Measurements from ENCODE around the gene GCK.

GCK gene

DNA sequence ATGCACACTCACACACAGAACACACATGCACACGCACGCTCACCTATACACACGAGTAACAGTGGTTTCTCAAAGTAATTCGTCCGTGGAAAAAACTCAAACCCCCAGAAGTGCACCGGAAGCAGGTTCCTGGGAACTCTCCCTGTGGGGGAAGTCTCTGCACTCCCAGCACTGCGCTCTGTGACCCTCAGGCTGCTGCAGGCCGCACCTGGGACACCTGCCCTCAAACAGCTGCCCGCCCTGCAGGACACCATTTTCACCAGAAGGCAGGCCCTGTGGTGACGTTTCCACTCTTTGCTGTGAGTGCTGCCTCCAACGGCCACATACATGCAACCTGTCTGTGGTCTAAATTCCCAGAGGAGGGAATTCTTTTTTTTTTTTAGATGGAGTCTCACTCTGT, 32.8 kb upstream of the GCK start:
- Histone ChIP-seq H2BK15ac (ENCODE audit: low read length) (no peak overlapping the region), H2BK5ac (ENCODE audit: low read length) (no peak overlapping the region), H3K27ac (replicated peaks; ENCODE audit: low read length) (no peak overlapping the region), H2BK12ac (ENCODE audit: low read length) (no peak overlapping the region), H3K79me1 (ENCODE audit: low read depth, low read length) (peaks cover 4% of the 10 kb centered on the region), H2BK120ac (ENCODE audit: low read depth, low read length) (no peak overlapping the region), H3K4ac (ENCODE audit: low read length) (no peak overlapping the region), H3K27me3 (ENCODE audit: control insufficient read depth in 3 of 3, insufficient read depth in 3 of 3, low read depth in 1 of 3, low read length in 3 of 3) (peaks cover 0 to 27% (median 0%) of the 10 kb centered on the region in 3 experiments), H2AFZ (ENCODE audit: low read length) (no peak overlapping the region), H4K91ac (ENCODE audit: low read depth, low read length, poor library complexity) (no peak overlapping the region), H2AK5ac (ENCODE audit: low read depth, low read length) (no peak overlapping the region), H3K23ac (ENCODE audit: low read depth, low read length, poor library complexity) (peak overlapping the region; percentile 25), H4K8ac (ENCODE audit: low read depth, low read length) (peak overlapping the region; percentile 56), H3K9ac (ENCODE audit: low read depth, low read length, poor library complexity) (no peak overlapping the region), H3K14ac (ENCODE audit: low read length) (peak overlapping the region; percentile 47), H3K4me3 (ENCODE audit: low read length in 2 of 2) (no peak overlapping the region), H3K4me1 (ENCODE audit: control insufficient read depth in 2 of 2, insufficient read depth in 1 of 2, low read depth in 1 of 2, low read length in 2 of 2) (peaks cover 17 to 28% of the 10 kb centered on the region in 2 donors), H3K18ac (ENCODE audit: low read length) (peak overlapping the region; percentile 38), H3K4me2 (ENCODE audit: insufficient read depth, low read length, poor library complexity, severe bottlenecking) (no peak overlapping the region), H3K9me3 (replicated peaks in 1 of 2; ENCODE audit: control insufficient read depth in 2 of 2, insufficient read depth in 1 of 2, low read depth in 1 of 2, low read length in 2 of 2) (peaks cover 4 to 9% of the 10 kb centered on the region in 2 donors), H3K36me3 (replicated peaks in 1 of 2; ENCODE audit: control insufficient read depth in 2 of 2, insufficient read depth in 2 of 2, low read length in 2 of 2) (no peaks in the 10 kb centered on the region)
- WGBS, 2 donors (ENCODE audit: extremely low coverage in 2 of 2, insufficient read length in 2 of 2, insufficient replicate concordance in 1 of 2), result no CpG with 5 or more reads among the region's 11 CpGs
- DNase-seq (ENCODE audit: low spot score), result no peak

DNA sequence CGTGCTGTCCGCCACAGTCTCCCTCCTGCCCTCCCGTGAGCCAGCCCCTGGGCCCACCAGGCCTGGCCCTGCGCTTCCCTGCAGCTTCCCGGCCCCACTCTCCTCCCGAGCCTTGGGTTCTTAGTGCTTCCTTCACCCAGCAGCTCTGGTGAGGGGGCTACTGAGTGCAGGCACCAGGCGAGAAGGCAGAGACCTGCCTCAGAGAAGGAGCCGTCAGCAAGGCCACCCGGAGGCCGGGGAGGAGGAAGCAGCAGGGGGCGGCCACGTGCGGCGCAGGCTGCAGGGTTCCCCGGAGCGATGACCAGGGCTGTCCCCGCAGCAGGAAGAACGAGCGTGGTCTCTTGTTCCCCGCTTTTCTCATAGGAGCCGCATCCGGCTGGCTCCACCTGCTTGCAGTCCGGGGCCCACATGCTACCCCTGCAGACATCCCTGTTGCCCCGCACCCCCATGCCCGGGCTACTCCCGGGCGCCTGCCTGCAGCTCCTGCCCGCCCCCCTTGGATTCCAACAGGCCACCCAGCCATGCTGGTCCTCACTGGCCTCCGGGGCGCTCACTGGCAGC, 32.1 kb upstream of the GCK start:
- H3K9me3 ChIP-seq (replicated peaks in 1 of 2; ENCODE audit: control insufficient read depth in 2 of 2, insufficient read depth in 1 of 2, low read depth in 1 of 2, low read length in 2 of 2), result peaks cover 4 to 9% of the 10 kb centered on the region in 2 donors
- DNase-seq (ENCODE audit: low spot score), result no peak
- H2AFZ ChIP-seq (ENCODE audit: low read length), result peak overlapping the region; percentile 82
- H3K23ac ChIP-seq (ENCODE audit: low read depth, low read length, poor library complexity), result peak overlapping the region; percentile 65
- H2AK5ac ChIP-seq (ENCODE audit: low read depth, low read length), result peak overlapping the region; percentile 88
- peak overlapping the region; percentile 55 for H2BK15ac ChIP-seq (ENCODE audit: low read length)
- H3K4me2 ChIP-seq (ENCODE audit: insufficient read depth, low read length, poor library complexity, severe bottlenecking), result no peak overlapping the region
- H4K91ac ChIP-seq (ENCODE audit: low read depth, low read length, poor library complexity), result no peak overlapping the region
- peak overlapping the region; percentile 61 for H2BK120ac ChIP-seq (ENCODE audit: low read depth, low read length)
- peaks cover 0 to 25% (median 0%) of the 10 kb centered on the region in 3 experiments for H3K27me3 ChIP-seq (ENCODE audit: control insufficient read depth in 3 of 3, insufficient read depth in 3 of 3, low read depth in 1 of 3, low read length in 3 of 3)
- peaks cover 21 to 28% of the 10 kb centered on the region in 2 donors for H3K4me1 ChIP-seq (ENCODE audit: control insufficient read depth in 2 of 2, insufficient read depth in 1 of 2, low read depth in 1 of 2, low read length in 2 of 2)
- peak overlapping the region; percentile 4 for H2BK12ac ChIP-seq (ENCODE audit: low read length)
- no peak overlapping the region for H3K14ac ChIP-seq (ENCODE audit: low read length)
- no peak overlapping the region for H3K27ac ChIP-seq (replicated peaks; ENCODE audit: low read length)
- peak overlapping the region; percentile 75 for H2BK5ac ChIP-seq (ENCODE audit: low read length)
- peak overlapping the region; percentile 83 for H3K18ac ChIP-seq (ENCODE audit: low read length)
- H3K36me3 ChIP-seq (replicated peaks in 1 of 2; ENCODE audit: control insufficient read depth in 2 of 2, insufficient read depth in 2 of 2, low read length in 2 of 2), result no peaks in the 10 kb centered on the region
- H3K79me1 ChIP-seq (ENCODE audit: low read depth, low read length), result peaks cover 4% of the 10 kb centered on the region
- no peak overlapping the region for H3K4me3 ChIP-seq (ENCODE audit: low read length in 2 of 2)
- no CpG with 5 or more reads among the region's 30 CpGs for WGBS, 2 donors (ENCODE audit: extremely low coverage in 2 of 2, insufficient read length in 2 of 2, insufficient replicate concordance in 1 of 2)
- H4K8ac ChIP-seq (ENCODE audit: low read depth, low read length), result no peak overlapping the region
- peak overlapping the region; percentile 66 for H3K4ac ChIP-seq (ENCODE audit: low read length)
- no peak overlapping the region for H3K9ac ChIP-seq (ENCODE audit: low read depth, low read length, poor library complexity)

DNA sequence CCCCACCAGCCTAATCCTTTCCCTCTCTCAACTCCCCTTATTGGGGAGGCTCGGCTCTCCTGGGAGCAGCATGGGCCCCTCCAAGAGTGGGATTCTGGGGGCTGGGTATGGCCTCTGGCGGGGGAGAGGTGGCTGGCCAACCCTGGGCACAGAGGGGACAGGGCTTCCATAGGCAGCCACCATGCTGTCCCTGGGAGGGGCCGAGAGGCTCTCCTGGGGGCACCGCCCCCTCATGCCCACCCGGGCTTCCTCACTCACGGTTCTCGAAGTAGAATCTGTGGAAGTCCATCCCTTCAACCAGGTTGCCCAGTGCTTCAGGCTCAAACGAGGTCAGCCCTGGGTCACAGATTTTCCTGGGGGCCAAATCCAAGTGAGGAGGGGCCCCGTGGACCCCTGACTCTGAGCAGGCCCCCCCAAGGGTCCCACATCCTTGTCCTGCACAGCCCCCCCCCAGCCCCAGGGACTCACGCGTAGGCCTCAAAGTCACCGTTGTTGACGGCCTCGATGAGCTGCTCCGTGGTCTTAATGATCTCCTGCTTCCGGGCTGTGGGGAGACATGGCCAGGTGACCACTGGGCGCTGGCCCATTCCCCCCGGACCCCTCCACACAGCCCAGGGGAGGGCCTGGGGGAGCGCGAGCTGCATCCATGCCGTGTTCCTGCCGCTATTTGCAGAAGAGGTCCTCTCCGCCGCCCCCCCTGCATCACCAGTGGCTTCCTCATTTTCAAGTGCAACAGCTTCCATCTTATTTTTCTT, 31.3 kb upstream of the GCK start:
- H3K27me3 ChIP-seq (ENCODE audit: control insufficient read depth in 3 of 3, insufficient read depth in 3 of 3, low read depth in 1 of 3, low read length in 3 of 3), result peaks cover 0 to 17% (median 0%) of the 10 kb centered on the region in 3 experiments
- peaks cover 4% of the 10 kb centered on the region for H3K79me1 ChIP-seq (ENCODE audit: low read depth, low read length)
- no peaks in the 10 kb centered on the region for H3K36me3 ChIP-seq (replicated peaks in 1 of 2; ENCODE audit: control insufficient read depth in 2 of 2, insufficient read depth in 2 of 2, low read length in 2 of 2)
- peak overlapping the region; percentile 41 for H2BK12ac ChIP-seq (ENCODE audit: low read length)
- peaks cover 21 to 28% of the 10 kb centered on the region in 2 donors for H3K4me1 ChIP-seq (ENCODE audit: control insufficient read depth in 2 of 2, insufficient read depth in 1 of 2, low read depth in 1 of 2, low read length in 2 of 2)
- no peak overlapping the region for H3K4me2 ChIP-seq (ENCODE audit: insufficient read depth, low read length, poor library complexity, severe bottlenecking)
- H2AK5ac ChIP-seq (ENCODE audit: low read depth, low read length), result peak overlapping the region; percentile 82
- no peak overlapping the region for H4K8ac ChIP-seq (ENCODE audit: low read depth, low read length)
- peak overlapping the region; percentile 61 for H2BK120ac ChIP-seq (ENCODE audit: low read depth, low read length)
- no peak overlapping the region for H3K27ac ChIP-seq (replicated peaks; ENCODE audit: low read length)
- DNase-seq (ENCODE audit: low spot score), result no peak
- H2BK5ac ChIP-seq (ENCODE audit: low read length), result no peak overlapping the region
- H2AFZ ChIP-seq (ENCODE audit: low read length), result peak overlapping the region; percentile 82
- WGBS, 2 donors (ENCODE audit: extremely low coverage in 2 of 2, insufficient read length in 2 of 2, insufficient replicate concordance in 1 of 2), result no CpG with 5 or more reads among the region's 24 CpGs
- peak overlapping the region; percentile 48 for H3K18ac ChIP-seq (ENCODE audit: low read length)
- H3K23ac ChIP-seq (ENCODE audit: low read depth, low read length, poor library complexity), result no peak overlapping the region
- no peak overlapping the region for H4K91ac ChIP-seq (ENCODE audit: low read depth, low read length, poor library complexity)
- no peak overlapping the region for H3K4me3 ChIP-seq (ENCODE audit: low read length in 2 of 2)
- H3K14ac ChIP-seq (ENCODE audit: low read length), result no peak overlapping the region
- peaks cover 4 to 9% of the 10 kb centered on the region in 2 donors for H3K9me3 ChIP-seq (replicated peaks in 1 of 2; ENCODE audit: control insufficient read depth in 2 of 2, insufficient read depth in 1 of 2, low read depth in 1 of 2, low read length in 2 of 2)
- H3K4ac ChIP-seq (ENCODE audit: low read length), result no peak overlapping the region
- peak overlapping the region; percentile 55 for H2BK15ac ChIP-seq (ENCODE audit: low read length)
- no peak overlapping the region for H3K9ac ChIP-seq (ENCODE audit: low read depth, low read length, poor library complexity)

DNA sequence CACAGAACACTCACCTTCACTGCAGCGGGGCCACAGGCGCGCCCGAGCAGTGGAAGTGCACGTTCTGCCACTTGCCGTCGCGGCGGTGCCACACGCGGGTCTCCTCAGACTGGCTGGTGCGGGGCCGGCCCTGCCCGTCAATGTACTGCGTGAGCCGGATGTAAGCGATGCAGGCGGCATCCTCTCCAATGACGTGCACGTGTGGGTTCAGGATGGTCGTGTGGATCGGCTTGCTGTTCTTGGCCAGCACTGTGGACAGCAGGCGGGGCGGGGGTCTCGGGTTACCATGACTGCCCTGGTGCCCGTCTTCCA, 30.8 kb upstream of the GCK start:
- no peak overlapping the region for H4K8ac ChIP-seq (ENCODE audit: low read depth, low read length)
- peak overlapping the region; percentile 75 for H3K18ac ChIP-seq (ENCODE audit: low read length)
- no peak overlapping the region for H3K9ac ChIP-seq (ENCODE audit: low read depth, low read length, poor library complexity)
- no peaks in the 10 kb centered on the region for H3K36me3 ChIP-seq (replicated peaks in 1 of 2; ENCODE audit: control insufficient read depth in 2 of 2, insufficient read depth in 2 of 2, low read length in 2 of 2)
- H2AK5ac ChIP-seq (ENCODE audit: low read depth, low read length), result peak overlapping the region; percentile 82
- H3K9me3 ChIP-seq (replicated peaks in 1 of 2; ENCODE audit: control insufficient read depth in 2 of 2, insufficient read depth in 1 of 2, low read depth in 1 of 2, low read length in 2 of 2), result peaks cover 4 to 9% of the 10 kb centered on the region in 2 donors
- H2BK5ac ChIP-seq (ENCODE audit: low read length), result no peak overlapping the region
- H2BK12ac ChIP-seq (ENCODE audit: low read length), result peak overlapping the region; percentile 41
- H2BK15ac ChIP-seq (ENCODE audit: low read length), result peak overlapping the region; percentile 55
- H2AFZ ChIP-seq (ENCODE audit: low read length), result no peak overlapping the region
- H3K14ac ChIP-seq (ENCODE audit: low read length), result peak overlapping the region; percentile 75
- no peak overlapping the region for H4K91ac ChIP-seq (ENCODE audit: low read depth, low read length, poor library complexity)
- H2BK120ac ChIP-seq (ENCODE audit: low read depth, low read length), result no peak overlapping the region
- H3K4ac ChIP-seq (ENCODE audit: low read length), result no peak overlapping the region
- DNase-seq (ENCODE audit: low spot score), result no peak
- peak overlapping the region in 1 of 2 donors; percentile 61 for H3K4me3 ChIP-seq (ENCODE audit: low read length in 2 of 2)
- H3K4me1 ChIP-seq (ENCODE audit: control insufficient read depth in 2 of 2, insufficient read depth in 1 of 2, low read depth in 1 of 2, low read length in 2 of 2), result peaks cover 21 to 28% of the 10 kb centered on the region in 2 donors
- H3K23ac ChIP-seq (ENCODE audit: low read depth, low read length, poor library complexity), result peak overlapping the region; percentile 8
- peaks cover 0 to 12% (median 0%) of the 10 kb centered on the region in 3 experiments for H3K27me3 ChIP-seq (ENCODE audit: control insufficient read depth in 3 of 3, insufficient read depth in 3 of 3, low read depth in 1 of 3, low read length in 3 of 3)
- H3K27ac ChIP-seq (replicated peaks; ENCODE audit: low read length), result no peak overlapping the region
- WGBS, 2 donors (ENCODE audit: extremely low coverage in 2 of 2, insufficient read length in 2 of 2, insufficient replicate concordance in 1 of 2), result no CpG with 5 or more reads among the region's 26 CpGs
- peaks cover 4% of the 10 kb centered on the region for H3K79me1 ChIP-seq (ENCODE audit: low read depth, low read length)
- H3K4me2 ChIP-seq (ENCODE audit: insufficient read depth, low read length, poor library complexity, severe bottlenecking), result no peak overlapping the region

All from neuronal stem cell (in vitro differentiated cells).